ENCODE results near the gene ZNF775. TPM values are rescaled to one million over a fixed set of nuclear protein-coding genes. Genes with fewer than 3 reads are reported as not detected.
"Not testable (repeated sequence)": the region's sequence is repeated elsewhere in the genome, so short reads cannot be mapped to it uniquely, and the experiment has no call there.

The ZNF775 gene
- total RNA-seq, 1 experiment from 2014 or later = 8.2 TPM

GRCh38 chr7:150382123-150382843 lies 3.2 kb downstream of the ZNF775 start:
- no peak for DNase-seq (ENCODE audit: low read depth)

GRCh38 chr7:150382844-150383225 lies 3.7 kb downstream of the ZNF775 start:
- no peak for DNase-seq (ENCODE audit: low read depth)

- DNase-seq (ENCODE audit: low read depth) = no peak
Observed at GRCh38 chr7:150383710-150384397, 4.7 kb downstream of the ZNF775 start.

GRCh38 chr7:150384406-150385301 lies 5.5 kb downstream of the ZNF775 start:
- DNase-seq (ENCODE audit: low read depth) = no peak

- DNase-seq (ENCODE audit: low read depth) = no peak
Observed at GRCh38 chr7:150385302-150385723, 6.2 kb downstream of the ZNF775 start.

- not testable (repeated sequence) for DNase-seq (ENCODE audit: low read depth)
Observed at GRCh38 chr7:150385884-150386283, 6.8 kb downstream of the ZNF775 start.

- no peak for DNase-seq (ENCODE audit: low read depth)
Observed at GRCh38 chr7:150388306-150388705, 9.2 kb downstream of the ZNF775 start.

- no peak for DNase-seq (ENCODE audit: low read depth)
Observed at GRCh38 chr7:150388709-150389531, 9.8 kb downstream of the ZNF775 start.

- no peak for DNase-seq (ENCODE audit: low read depth)
Observed at GRCh38 chr7:150389532-150389816, 10.3 kb downstream of the ZNF775 start.

GRCh38 chr7:150390205-150390604 lies 11.1 kb downstream of the ZNF775 start:
- no peak for DNase-seq (ENCODE audit: low read depth)

- no peak for DNase-seq (ENCODE audit: low read depth)
Observed at GRCh38 chr7:150393325-150393724, 14.2 kb downstream of the ZNF775 start.

- no peak for DNase-seq (ENCODE audit: low read depth)
Observed at GRCh38 chr7:150396426-150396825, 17.3 kb downstream of the ZNF775 start.

GRCh38 chr7:150396851-150397260 lies 17.7 kb downstream of the ZNF775 start:
- DNase-seq (ENCODE audit: low read depth) = no peak

GRCh38 chr7:150397346-150398107 lies 18.4 kb downstream of the ZNF775 start:
- DNase-seq (ENCODE audit: low read depth) = no peak

- no peak for DNase-seq (ENCODE audit: low read depth)
Observed at GRCh38 chr7:150398108-150398964, 19.2 kb downstream of the ZNF775 start.

GRCh38 chr7:150398965-150399320 lies 19.8 kb downstream of the ZNF775 start:
- no peak for DNase-seq (ENCODE audit: low read depth)

- DNase-seq (ENCODE audit: low read depth) = no peak
Observed at GRCh38 chr7:150399421-150400007, 20.4 kb downstream of the ZNF775 start.

GRCh38 chr7:150400008-150400787 lies 21.1 kb downstream of the ZNF775 start:
- DNase-seq (ENCODE audit: low read depth) = peak; percentile 64
